Measurements from ENCODE around the gene PTTG1IP.

PTTG1IP gene

GRCh38 chr21:44887126-44887806 lies 13.8 kb upstream of the PTTG1IP start:
- Histone ChIP-seq H3K4me2 (ENCODE audit: low read length) (no peak overlapping the region), H3K27me3 (ENCODE audit: control insufficient read depth, low read length) (peaks cover 12% of the 10 kb centered on the region; the same call in 1 of the 2 replicates)

GRCh38 chr21:44886113-44887075 lies 12.9 kb upstream of the PTTG1IP start:
- no peak overlapping the region for H3K27ac ChIP-seq (ENCODE audit: low read depth, low read length)
- H3K4me1 ChIP-seq (ENCODE audit: control insufficient read depth, low read length): peaks cover 10% of the 10 kb centered on the region; the same call in 1 of the 2 replicates
- H3K4me2 ChIP-seq (ENCODE audit: low read length): no peak overlapping the region
- H3K9me3 ChIP-seq (ENCODE audit: control insufficient read depth, insufficient read depth, low read length): no peaks in the 10 kb centered on the region
- H3K9me2 ChIP-seq (replicated peaks; ENCODE audit: control insufficient read depth, low read length): no peaks in the 10 kb centered on the region
- H3K27me3 ChIP-seq (ENCODE audit: control insufficient read depth, low read length): peaks cover 14% of the 10 kb centered on the region; the same call in 1 of the 2 replicates
- TF ChIP-seq EZH2phosphoT487 (IDR thresholded peaks at IDR 0.05; ENCODE audit: borderline replicate concordance, low read length): no peak
- TF ChIP-seq, protein P1, sequence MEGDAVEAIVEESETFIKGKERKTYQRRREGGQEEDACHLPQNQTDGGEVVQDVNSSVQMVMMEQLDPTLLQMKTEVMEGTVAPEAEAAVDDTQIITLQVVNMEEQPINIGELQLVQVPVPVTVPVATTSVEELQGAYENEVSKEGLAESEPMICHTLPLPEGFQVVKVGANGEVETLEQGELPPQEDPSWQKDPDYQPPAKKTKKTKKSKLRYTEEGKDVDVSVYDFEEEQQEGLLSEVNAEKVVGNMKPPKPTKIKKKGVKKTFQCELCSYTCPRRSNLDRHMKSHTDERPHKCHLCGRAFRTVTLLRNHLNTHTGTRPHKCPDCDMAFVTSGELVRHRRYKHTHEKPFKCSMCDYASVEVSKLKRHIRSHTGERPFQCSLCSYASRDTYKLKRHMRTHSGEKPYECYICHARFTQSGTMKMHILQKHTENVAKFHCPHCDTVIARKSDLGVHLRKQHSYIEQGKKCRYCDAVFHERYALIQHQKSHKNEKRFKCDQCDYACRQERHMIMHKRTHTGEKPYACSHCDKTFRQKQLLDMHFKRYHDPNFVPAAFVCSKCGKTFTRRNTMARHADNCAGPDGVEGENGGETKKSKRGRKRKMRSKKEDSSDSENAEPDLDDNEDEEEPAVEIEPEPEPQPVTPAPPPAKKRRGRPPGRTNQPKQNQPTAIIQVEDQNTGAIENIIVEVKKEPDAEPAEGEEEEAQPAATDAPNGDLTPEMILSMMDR (IDR thresholded peaks at IDR 0.05; ENCODE audit: low read depth, low read length, poor library complexity, severe bottlenecking): no peak
- H3F3A ChIP-seq (ENCODE audit: control insufficient read depth, insufficient read depth): no peaks in the 10 kb centered on the region
- no peaks in the 10 kb centered on the region for H3K36me3 ChIP-seq (ENCODE audit: control insufficient read depth, low read length)
- H4K20me1 ChIP-seq (ENCODE audit: control insufficient read depth, insufficient read depth, low read depth, low read length): no peaks in the 10 kb centered on the region
- no peaks in the 10 kb centered on the region for H3K79me2 ChIP-seq (ENCODE audit: control insufficient read depth, low read length)
- no peak overlapping the region for H3K4me3 ChIP-seq (ENCODE audit: low read length)

More at GRCh38 chr21:44887126-44887806, 13.8 kb upstream of the PTTG1IP start:
- H3K9me3 ChIP-seq (ENCODE audit: control insufficient read depth, insufficient read depth, low read length): no peaks in the 10 kb centered on the region
- no peak overlapping the region for H3K27ac ChIP-seq (ENCODE audit: low read depth, low read length)
- no peaks in the 10 kb centered on the region for H3K9me2 ChIP-seq (replicated peaks; ENCODE audit: control insufficient read depth, low read length)
- TF ChIP-seq, protein P1 (IDR thresholded peaks at IDR 0.05; ENCODE audit: low read depth, low read length, poor library complexity, severe bottlenecking): no peak
- no peak for TF ChIP-seq EZH2phosphoT487 (IDR thresholded peaks at IDR 0.05; ENCODE audit: borderline replicate concordance, low read length)
- H3K79me2 ChIP-seq (ENCODE audit: control insufficient read depth, low read length): no peaks in the 10 kb centered on the region
- H3K4me3 ChIP-seq (ENCODE audit: low read length): no peak overlapping the region
- no peaks in the 10 kb centered on the region for H3F3A ChIP-seq (ENCODE audit: control insufficient read depth, insufficient read depth)
- 0 out of 2 replicates have a peak, but pooled peaks cover 3% of the 10 kb centered on the region for H3K4me1 ChIP-seq (ENCODE audit: control insufficient read depth, low read length)
- no peaks in the 10 kb centered on the region for H3K36me3 ChIP-seq (ENCODE audit: control insufficient read depth, low read length)
- H4K20me1 ChIP-seq (ENCODE audit: control insufficient read depth, insufficient read depth, low read depth, low read length): no peaks in the 10 kb centered on the region

GRCh38 chr21:44885615-44886014 lies 12.1 kb upstream of the PTTG1IP start:
- no peak overlapping the region for H3K4me3 ChIP-seq (ENCODE audit: low read length)
- no peaks in the 10 kb centered on the region for H3K79me2 ChIP-seq (ENCODE audit: control insufficient read depth, low read length)
- H3K4me2 ChIP-seq (ENCODE audit: low read length): no peak overlapping the region
- no peaks in the 10 kb centered on the region for H3K9me2 ChIP-seq (replicated peaks; ENCODE audit: control insufficient read depth, low read length)
- H3K4me1 ChIP-seq (ENCODE audit: control insufficient read depth, low read length): peaks cover 16% of the 10 kb centered on the region
- no peak for TF ChIP-seq EZH2phosphoT487 (IDR thresholded peaks at IDR 0.05; ENCODE audit: borderline replicate concordance, low read length)
- TF ChIP-seq, protein P1 (IDR thresholded peaks at IDR 0.05; ENCODE audit: low read depth, low read length, poor library complexity, severe bottlenecking): no peak
- H4K20me1 ChIP-seq (ENCODE audit: control insufficient read depth, insufficient read depth, low read depth, low read length): no peaks in the 10 kb centered on the region
- no peaks in the 10 kb centered on the region for H3F3A ChIP-seq (ENCODE audit: control insufficient read depth, insufficient read depth)
- no peak overlapping the region for H3K27ac ChIP-seq (ENCODE audit: low read depth, low read length)
- no peaks in the 10 kb centered on the region for H3K36me3 ChIP-seq (ENCODE audit: control insufficient read depth, low read length)
- H3K27me3 ChIP-seq (ENCODE audit: control insufficient read depth, low read length): peaks cover 14% of the 10 kb centered on the region; the same call in 1 of the 2 replicates
- no peaks in the 10 kb centered on the region for H3K9me3 ChIP-seq (ENCODE audit: control insufficient read depth, insufficient read depth, low read length)
